Tibial artery (tissue), 4 donors: ENCODE results near the gene TRIP6.

ENCODE experiments used
- DNase-seq, 2 donors: peaks; one replicate each; pipeline ENCODE4 v3.0.0-alpha.2; 2019
- H3K27ac ChIP-seq, 2 donors: fragments of 200-600 bp; sonication (generic) in 1 of 2; 1 replicate in 1 of 2; 2 replicates in 1 of 2; pipeline ENCODE4 v1.5.1; 2018 to 2019; ENCODE audit warnings: mild to moderate bottlenecking in 1 of 2
- H3K27me3 ChIP-seq, 2 donors: fragments of 200-600 bp; sonication (generic) in 1 of 2; one replicate each; pipeline versions ENCODE4 v1.5.1 to v1.6.0; 2016 to 2019
- H3K36me3 ChIP-seq, 3 donors: fragments of 200-600 bp; sonication (generic) in 2 of 3; one replicate each; pipeline ENCODE4 v1.5.1; 2016 to 2019; ENCODE audit warnings: mild to moderate bottlenecking in 2 of 3
- H3K4me1 ChIP-seq, 4 donors: fragments of 200-600 bp; sonication (generic) in 2 of 4; 1 replicate in 3 of 4; 2 replicates in 1 of 4; pipeline ENCODE4 v1.5.1; 2016 to 2019
- H3K4me3 ChIP-seq, 2 donors: fragments of 200-600 bp; sonication (generic) in 1 of 2; 1 replicate in 1 of 2; 2 replicates in 1 of 2; pipeline ENCODE4 v1.5.1; 2018 to 2019; ENCODE audit warnings: mild to moderate bottlenecking in 2 of 2
- H3K9me3 ChIP-seq, 3 donors: fragments of 200-600 bp; sonication (generic) in 1 of 3; one replicate each; pipeline ENCODE4 v1.5.1; 2016 to 2019
- CTCF ChIP-seq, 2 experiments: fragments of 200-600 bp in 1 of 2; fragments of 450-650 bp in 1 of 2; IDR thresholded peaks; one replicate each; pipeline ENCODE4 v1.5.1; 2017 to 2019; ENCODE audit warnings: antibody characterized with exemption in 2 of 2, mild to moderate bottlenecking in 1 of 2, moderate library complexity in 1 of 2
- intact Hi-C: fragments of 100-400 bp; cut with DNase I; formaldehyde crosslinking; loops from one replicate; pipeline ENCODE4 v1.15.0; 2023; ENCODE audit warnings: low total_unique reads

Gene TRIP6

DNA sequence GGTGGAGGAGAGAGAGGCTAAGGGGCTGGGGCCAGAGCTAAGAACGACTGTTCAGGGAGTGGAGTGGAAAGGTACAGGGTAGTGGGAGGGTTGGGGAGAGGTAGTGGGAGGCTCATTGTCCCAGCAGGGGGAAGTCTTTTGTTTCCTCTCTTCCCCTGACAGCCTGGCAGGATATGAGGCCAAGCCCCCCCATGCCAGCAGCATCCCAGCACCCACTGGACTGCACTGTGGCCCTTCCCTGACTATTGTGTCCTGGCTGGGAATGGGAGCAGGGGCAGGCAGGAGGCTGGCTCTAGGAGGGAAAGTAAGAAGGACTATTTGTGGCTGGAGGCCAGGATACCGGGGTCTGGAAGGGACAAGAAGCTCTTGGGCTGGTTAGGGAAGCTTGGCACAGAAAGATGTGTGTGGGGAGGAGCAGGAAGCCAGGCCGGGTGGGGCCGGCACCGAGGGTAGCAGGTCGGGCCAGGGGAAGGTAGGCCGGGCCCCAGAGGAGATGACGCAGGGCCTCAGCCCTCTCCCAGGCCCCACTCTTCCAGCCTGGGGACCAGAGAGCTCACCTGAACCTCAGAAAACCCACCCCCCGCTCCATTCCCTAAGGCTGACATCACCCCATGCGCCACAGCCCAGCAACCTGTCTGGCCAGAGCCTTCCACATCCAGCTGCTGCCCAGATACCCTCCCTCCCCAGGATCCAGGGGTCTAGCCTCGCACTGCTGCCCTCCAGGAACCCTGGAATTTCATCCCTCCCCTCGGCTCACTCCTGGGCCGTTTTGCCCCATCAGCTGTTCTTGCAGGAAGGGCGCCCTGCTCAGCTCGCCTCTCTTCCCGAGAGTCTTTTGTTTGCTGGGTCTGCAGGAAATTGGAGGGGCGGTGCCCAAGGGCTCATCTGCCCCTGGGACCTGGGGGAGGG lies 31.0 kb upstream of the TRIP6 start:
- H3K27ac ChIP-seq: peak overlapping the region in 1 of 2 donors; percentile 51
- H3K4me3 ChIP-seq: no peak overlapping the region
- H3K4me1 ChIP-seq: peaks cover 0 to 10% (median 3%) of the 10 kb centered on the region in 4 donors
- DNase-seq: peak in 1 of 2 donors; percentile 75
- no peak for TF ChIP-seq CTCF (IDR thresholded peaks at IDR 0.05)
- no peaks in the 10 kb centered on the region for H3K36me3 ChIP-seq
- H3K9me3 ChIP-seq: no peaks in the 10 kb centered on the region
- intact Hi-C loops: no loop called here
- no peaks in the 10 kb centered on the region for H3K27me3 ChIP-seq

GRCh38 chr7:100836812-100837098 lies 30.4 kb upstream of the TRIP6 start:
- peaks cover 0 to 10% (median 3%) of the 10 kb centered on the region in 4 donors for H3K4me1 ChIP-seq
- peak overlapping the region; percentile 40 to 52 for H3K4me3 ChIP-seq
- intact Hi-C loops: no loop called here
- no peaks in the 10 kb centered on the region for H3K27me3 ChIP-seq
- TF ChIP-seq CTCF (IDR thresholded peaks at IDR 0.05): no peak
- no peaks in the 10 kb centered on the region for H3K9me3 ChIP-seq
- DNase-seq: no peak
- H3K36me3 ChIP-seq: no peaks in the 10 kb centered on the region
- H3K27ac ChIP-seq: peak overlapping the region; percentile 51 to 68

- no peak for TF ChIP-seq CTCF (IDR thresholded peaks at IDR 0.05)
Observed at GRCh38 chr7:100837099-100837836, 29.9 kb upstream of the TRIP6 start.

DNA sequence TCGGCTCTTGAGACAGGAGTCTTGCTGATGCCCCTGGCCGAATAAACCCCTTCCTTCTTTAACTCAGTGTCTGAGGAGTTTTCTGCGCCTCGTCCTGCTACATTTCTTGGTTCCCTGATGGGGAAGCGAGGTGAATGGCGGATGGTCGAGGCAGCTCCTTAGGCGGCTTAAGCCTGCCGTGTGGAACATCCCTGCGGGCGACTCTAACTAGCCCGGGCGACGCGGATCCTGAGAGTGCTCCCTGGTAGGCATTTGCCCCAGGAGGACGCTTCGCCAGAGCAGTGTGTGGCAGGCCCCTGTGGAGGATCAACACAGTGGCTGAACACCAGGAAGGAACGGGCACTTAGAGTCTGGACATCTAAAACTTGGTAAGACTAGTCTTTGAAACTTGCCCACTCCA lies 27.8 kb upstream of the TRIP6 start:
- no peak for DNase-seq
- no peak overlapping the region for H3K4me3 ChIP-seq
- H3K27ac ChIP-seq: no peak overlapping the region
- H3K36me3 ChIP-seq: no peaks in the 10 kb centered on the region
- no peaks in the 10 kb centered on the region for H3K27me3 ChIP-seq
- TF ChIP-seq CTCF (IDR thresholded peaks at IDR 0.05): no peak
- H3K9me3 ChIP-seq: no peaks in the 10 kb centered on the region
- H3K4me1 ChIP-seq: peaks cover 0 to 10% (median 3%) of the 10 kb centered on the region in 4 donors
- intact Hi-C loops: no loop called here

More at GRCh38 chr7:100837099-100837836, 29.9 kb upstream of the TRIP6 start:
- no peaks in the 10 kb centered on the region for H3K27me3 ChIP-seq
- DNase-seq: peak; percentile 88 to 95
- H3K4me1 ChIP-seq: peaks cover 0 to 10% (median 3%) of the 10 kb centered on the region in 4 donors
- H3K27ac ChIP-seq: peak overlapping the region; percentile 51 to 68
- H3K36me3 ChIP-seq: no peaks in the 10 kb centered on the region
- H3K4me3 ChIP-seq: peak overlapping the region; percentile 40 to 52
- no peaks in the 10 kb centered on the region for H3K9me3 ChIP-seq
- intact Hi-C loops: no loop called here

GRCh38 chr7:100840470-100841100 lies 26.6 kb upstream of the TRIP6 start:
- Histone ChIP-seq H3K4me3 (no peak overlapping the region), H3K36me3 (no peaks in the 10 kb centered on the region), H3K27me3 (no peaks in the 10 kb centered on the region), H3K27ac (no peak overlapping the region), H3K9me3 (no peaks in the 10 kb centered on the region), H3K4me1 (peaks cover 0 to 10% (median 3%) of the 10 kb centered on the region in 4 donors)
- intact Hi-C loops: no loop called here
- no peak for TF ChIP-seq CTCF (IDR thresholded peaks at IDR 0.05)
- DNase-seq: no peak
